Erythroblast (primary cell): ENCODE measurements around the gene TAAR5.

Source experiments
- GATA1 ChIP-seq: IDR thresholded peaks from 2 replicates; pipeline ENCODE4 v1.6.1; 2011; ENCODE audit warnings: low read depth, mild to moderate bottlenecking, control low read depth, low read length, moderate library complexity
- POLR2A ChIP-seq: IDR thresholded peaks from 2 replicates; pipeline ENCODE4 v1.6.1; 2011; ENCODE audit warnings: mild to moderate bottlenecking, low read length

DNA sequence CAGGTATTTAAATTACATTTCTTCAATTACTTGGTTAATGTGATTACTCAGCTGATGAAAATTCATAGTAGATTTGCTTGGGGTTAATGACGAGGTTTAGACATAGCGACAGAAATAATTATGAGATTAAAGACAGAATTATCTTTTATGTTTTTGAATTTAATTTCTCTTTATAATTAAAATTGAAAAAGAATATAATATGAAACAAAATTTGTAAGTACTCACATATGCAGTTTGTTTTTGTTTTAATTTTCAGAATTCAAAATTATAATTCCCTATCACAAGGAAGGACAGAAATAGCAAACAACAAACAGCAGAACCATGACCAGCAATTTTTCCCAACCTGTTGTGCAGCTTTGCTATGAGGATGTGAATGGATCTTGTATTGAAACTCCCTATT lies 37.2 kb downstream of the TAAR5 start, which contains the start of gene TAAR8:
- TF ChIP-seq POLR2A (no peak), GATA1 (no peak)
